Loucy (cell line): ENCODE data around the gene SEC31A.
"Not testable (repeated sequence)": the region's sequence is repeated elsewhere in the genome, so short reads cannot be mapped to it uniquely, and the experiment has no call there.

ENCODE experiments used
- H2AFZ ChIP-seq: fragments of 200-600 bp; sonication (generic); 2 replicates; pipeline ENCODE4 v1.6.0; 2016; ENCODE audit warnings: antibody characterized with exemption, mild to moderate bottlenecking, low read length, moderate library complexity
- H3F3A ChIP-seq: fragments of 200-600 bp; 2 replicates; pipeline ENCODE4 v1.6.0; 2016; ENCODE audit warnings: antibody characterized with exemption, low read depth, mild to moderate bottlenecking
- H3K27me3 ChIP-seq: fragments of 200-600 bp; sonication (generic); 2 replicates; pipeline ENCODE4 v1.6.1; 2014; ENCODE audit warnings: low read length, mild to moderate bottlenecking; ENCODE audit not compliant: insufficient read depth, poor library complexity, severe bottlenecking
- H3K36me3 ChIP-seq: fragments of 200-600 bp; sonication (generic); 2 replicates; pipeline ENCODE4 v1.6.1; 2016; ENCODE audit warnings: low read length; ENCODE audit not compliant: insufficient read depth
- H3K4me1 ChIP-seq: fragments of 200-600 bp; sonication (generic); 2 replicates; pipeline ENCODE4 v1.5.1; 2014; ENCODE audit warnings: low read length, mild to moderate bottlenecking; ENCODE audit not compliant: insufficient read depth, poor library complexity, severe bottlenecking
- H3K4me2 ChIP-seq: fragments of 200-600 bp; sonication (generic); 2 replicates; pipeline ENCODE4 v1.6.0; 2014; ENCODE audit warnings: antibody characterized with exemption, low read length, low read depth, mild to moderate bottlenecking; ENCODE audit not compliant: poor library complexity, severe bottlenecking
- H3K4me3 ChIP-seq: fragments of 200-600 bp; sonication (generic); 2 replicates; pipeline ENCODE4 v1.5.1; 2014; ENCODE audit warnings: low read length, mild to moderate bottlenecking, mixed read lengths; ENCODE audit not compliant: poor library complexity, severe bottlenecking
- H3K79me2 ChIP-seq: fragments of 200-600 bp; sonication (generic); 2 replicates; pipeline ENCODE4 v1.6.1; 2014; ENCODE audit warnings: low read length; ENCODE audit not compliant: insufficient read depth
- H3K9ac ChIP-seq: fragments of 200-600 bp; sonication (generic); 2 replicates; pipeline ENCODE4 v1.6.0; 2014; ENCODE audit warnings: mild to moderate bottlenecking, low read depth, low read length, moderate library complexity; ENCODE audit not compliant: poor library complexity, severe bottlenecking
- H3K9me2 ChIP-seq: fragments of 200-600 bp; sonication (generic); replicated peaks from 2 replicates; pipeline ENCODE4 v1.6.1; 2016; ENCODE audit warnings: low read depth, low read length, mixed read lengths
- H3K9me3 ChIP-seq: fragments of 200-600 bp; sonication (generic); 2 replicates; pipeline ENCODE4 v1.6.1; 2014; ENCODE audit warnings: mild to moderate bottlenecking, antibody characterized with exemption, low read length, low read depth; ENCODE audit not compliant: insufficient read depth
- H4K20me1 ChIP-seq: fragments of 200-600 bp; sonication (generic); 2 replicates; pipeline ENCODE4 v1.6.0; 2014; ENCODE audit warnings: antibody characterized with exemption, low read length, mild to moderate bottlenecking; ENCODE audit not compliant: insufficient read depth, poor library complexity, severe bottlenecking
- CTCF ChIP-seq: fragments of 200-600 bp; sonication (generic); conservative IDR thresholded peaks from 2 replicates; pipeline ENCODE4 v1.5.1; 2014; ENCODE audit warnings: mild to moderate bottlenecking, antibody characterized with exemption, low read length
- EZH2phosphoT487 ChIP-seq: fragments of 200-600 bp; IDR thresholded peaks from 2 replicates; pipeline ENCODE4 v1.6.1; 2018; ENCODE audit warnings: antibody characterized with exemption, mild to moderate bottlenecking, moderate library complexity, borderline replicate concordance

The SEC31A gene

GRCh38 chr4:82885410-82885809 is 5.5 kb downstream of the SEC31A start:
- 0 out of 2 replicates have a peak, but pooled peaks cover 2% of the 10 kb centered on the region for H3F3A ChIP-seq
- no peaks in the 10 kb centered on the region for H3K27me3 ChIP-seq
- peaks cover 45% of the 10 kb centered on the region for H3K4me1 ChIP-seq
- TF ChIP-seq EZH2phosphoT487: no peak
- TF ChIP-seq CTCF: no peak
- H3K9me2 ChIP-seq: no peaks in the 10 kb centered on the region
- H3K9me3 ChIP-seq: no peaks in the 10 kb centered on the region
- H3K9ac ChIP-seq: peak overlapping the region; percentile 68
- H2AFZ ChIP-seq: no peak overlapping the region
- peaks cover 28% of the 10 kb centered on the region for H4K20me1 ChIP-seq
- H3K36me3 ChIP-seq: peaks cover 9% of the 10 kb centered on the region; the same call in 1 of the 2 replicates
- peak overlapping the region; percentile 53 for H3K4me3 ChIP-seq
- H3K4me2 ChIP-seq: peak overlapping the region; percentile 45
- peaks cover 87% of the 10 kb centered on the region for H3K79me2 ChIP-seq

GRCh38 chr4:82868572-82868971 is 22.4 kb downstream of the SEC31A start:
- Histone ChIP-seq H3K9ac (no peak overlapping the region), H3K27me3 (no peaks in the 10 kb centered on the region), H3K9me2 (no peaks in the 10 kb centered on the region), H3K9me3 (no peaks in the 10 kb centered on the region), H3K4me3 (no peak overlapping the region), H4K20me1 (no peaks in the 10 kb centered on the region), H3K36me3 (peaks cover 65% of the 10 kb centered on the region; the same call in 1 of the 2 replicates), H3K4me1 (peaks cover 5% of the 10 kb centered on the region), H3K79me2 (no peaks in the 10 kb centered on the region), H2AFZ (no peak overlapping the region), H3K4me2 (no peak overlapping the region), H3F3A (no peaks in the 10 kb centered on the region; the same call in 1 of the 2 replicates)
- TF ChIP-seq EZH2phosphoT487 (no peak), CTCF (no peak)

GRCh38 chr4:82866706-82867385 is 24.1 kb downstream of the SEC31A start:
- peaks cover 66% of the 10 kb centered on the region; the same call in 1 of the 2 replicates for H3K36me3 ChIP-seq

DNA sequence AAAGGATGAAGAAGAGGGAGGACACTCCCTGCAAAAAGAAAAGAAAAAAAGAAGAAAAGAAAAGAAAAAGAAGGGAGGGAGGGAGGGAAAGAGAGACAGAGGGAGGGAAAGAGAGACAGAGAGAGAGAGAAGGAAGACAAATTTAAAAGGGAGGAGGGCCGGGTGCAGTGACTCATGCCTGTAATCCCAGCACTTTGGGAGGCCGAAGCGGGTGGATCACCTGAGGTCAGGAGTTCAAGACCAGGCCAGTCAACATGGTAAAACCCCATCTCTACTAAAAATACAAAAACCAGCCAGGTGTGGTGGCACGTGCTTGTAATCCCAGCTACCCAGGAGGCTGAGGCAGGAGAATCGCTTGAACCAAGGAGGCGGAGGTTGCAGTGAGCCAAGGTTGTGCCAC is 24.9 kb downstream of the SEC31A start:
- not testable (repeated sequence) for H3K4me1 ChIP-seq
- H3K36me3 ChIP-seq: peaks cover 64% of the 10 kb centered on the region

More at GRCh38 chr4:82866706-82867385, 24.1 kb downstream of the SEC31A start:
- no peak for TF ChIP-seq EZH2phosphoT487
- no peak for TF ChIP-seq CTCF
- no peak overlapping the region for H3K4me2 ChIP-seq
- H3K9me3 ChIP-seq: no peaks in the 10 kb centered on the region
- no peak overlapping the region for H2AFZ ChIP-seq
- H3K27me3 ChIP-seq: no peaks in the 10 kb centered on the region
- H3F3A ChIP-seq: no peaks in the 10 kb centered on the region; the same call in 1 of the 2 replicates
- no peaks in the 10 kb centered on the region for H4K20me1 ChIP-seq
- H3K9ac ChIP-seq: no peak overlapping the region
- no peak overlapping the region for H3K4me3 ChIP-seq
- H3K79me2 ChIP-seq: no peaks in the 10 kb centered on the region
- no peaks in the 10 kb centered on the region for H3K9me2 ChIP-seq
- H3K4me1 ChIP-seq: peaks cover 5% of the 10 kb centered on the region

More for the DNA sequence above, 24.9 kb downstream of the SEC31A start:
- H3F3A ChIP-seq, H3K79me2 ChIP-seq, H3K9ac ChIP-seq, H3K4me3 ChIP-seq, H3K9me2 ChIP-seq, H3K27me3 ChIP-seq, H4K20me1 ChIP-seq, H3K9me3 ChIP-seq, H2AFZ ChIP-seq: not testable (repeated sequence)
- peak overlapping the region; percentile 42 for H3K4me2 ChIP-seq
